Fibroblast of skin of back (primary cell): Measurements from ENCODE around the gene ANKS6.

ENCODE experiments used
- DNase-seq: peaks from one replicate; pipeline ENCODE4 v3.0.0-alpha.2; 2013

ANKS6 gene

GRCh38 chr9:98732091-98732490 is 64.3 kb downstream of the ANKS6 start:
- no peak for DNase-seq

- no peak for DNase-seq
These were observed 65.5 kb downstream of the ANKS6 start for GRCh38 chr9:98730871-98731270.

GRCh38 chr9:98728500-98728899 is 67.9 kb downstream of the ANKS6 start:
- no peak for DNase-seq

GRCh38 chr9:98727428-98727827 is 68.9 kb downstream of the ANKS6 start:
- no peak for DNase-seq

GRCh38 chr9:98726735-98727134 is 69.6 kb downstream of the ANKS6 start:
- DNase-seq, result peak; percentile 50

GRCh38 chr9:98724810-98725530 is 71.4 kb downstream of the ANKS6 start:
- no peak for DNase-seq

GRCh38 chr9:98721643-98722042 is 74.7 kb downstream of the ANKS6 start:
- no peak for DNase-seq

- no peak for DNase-seq
These were observed 76.0 kb downstream of the ANKS6 start for GRCh38 chr9:98720402-98720801.

GRCh38 chr9:98719055-98719454 is 77.3 kb downstream of the ANKS6 start:
- DNase-seq, result no peak

GRCh38 chr9:98714833-98715232 is 81.5 kb downstream of the ANKS6 start:
- no peak for DNase-seq

- no peak for DNase-seq
These were observed 83.4 kb downstream of the ANKS6 start for GRCh38 chr9:98712987-98713386.

GRCh38 chr9:98709968-98710965 is 86.1 kb downstream of the ANKS6 start:
- DNase-seq, result peak; percentile 53

- peak; percentile 12 for DNase-seq
These were observed 87.1 kb downstream of the ANKS6 start, which contains the start of gene GABBR2 for GRCh38 chr9:98708933-98709911. Gene GABBR2 (minus strand): TSS chr9:98708935. CDS start chr9:98708737, 198 bp downstream.

- no peak for DNase-seq
These were observed 88.0 kb downstream of the ANKS6 start for GRCh38 chr9:98708103-98708932.

- peak; percentile 56 for DNase-seq
These were observed 88.9 kb downstream of the ANKS6 start for GRCh38 chr9:98707166-98708102.

- DNase-seq, result peak; percentile 8
These were observed 89.6 kb downstream of the ANKS6 start for GRCh38 chr9:98706651-98707165.

- no peak for DNase-seq
These were observed 93.4 kb downstream of the ANKS6 start for GRCh38 chr9:98702835-98703380.

- DNase-seq, result no peak
These were observed 94.0 kb downstream of the ANKS6 start for GRCh38 chr9:98702340-98702739.

GRCh38 chr9:98701576-98701975 is 94.8 kb downstream of the ANKS6 start:
- no peak for DNase-seq

- no peak for DNase-seq
These were observed 95.6 kb downstream of the ANKS6 start for GRCh38 chr9:98700801-98701200.
